NCI-H82 treated with DMSO at 0.1 percent for 48 hours (cell line): Measurements from ENCODE around the gene NCAPD2.
A peak's percentile ranks its signal among the peaks of the same experiment; 100 is the strongest.

Experiments used
- DNase-seq: peaks from one replicate; lab custom pipeline; 2025; ENCODE audit not compliant: unreplicated experiment; lab: John Stamatoyannopoulos, UW

Gene NCAPD2

GRCh38 chr12:6532051-6532926 is 38.4 kb downstream of the NCAPD2 start:
- DNase-seq: peak; percentile 14

- peak; percentile 40 for DNase-seq
Measured at GRCh38 chr12:6532927-6533652, 39.2 kb downstream of the NCAPD2 start.

GRCh38 chr12:6533653-6533922 is 39.7 kb downstream of the NCAPD2 start:
- no peak for DNase-seq

- DNase-seq: peak; percentile 92
Measured at GRCh38 chr12:6533923-6534694, 40.2 kb downstream of the NCAPD2 start, which contains the start of gene GAPDH. Gene GAPDH, plus strand, starts transcription at chr12:6534517. Its CDS starts 316 bp downstream, at chr12:6534833.

- no peak for DNase-seq
Measured at GRCh38 chr12:6534695-6534944, 40.7 kb downstream of the NCAPD2 start.

GRCh38 chr12:6534945-6535696 is 41.2 kb downstream of the NCAPD2 start:
- DNase-seq: peak; percentile 21

- no peak for DNase-seq
Measured at GRCh38 chr12:6535697-6535946, 41.7 kb downstream of the NCAPD2 start.

GRCh38 chr12:6535960-6536847 is 42.3 kb downstream of the NCAPD2 start:
- no peak for DNase-seq

- DNase-seq: no peak
Measured at GRCh38 chr12:6536894-6537579, 43.1 kb downstream of the NCAPD2 start.

- DNase-seq: peak; percentile 23
Measured at GRCh38 chr12:6537580-6538419, 43.9 kb downstream of the NCAPD2 start.

GRCh38 chr12:6538420-6539313 is 44.8 kb downstream of the NCAPD2 start:
- no peak for DNase-seq

- no peak for DNase-seq
Measured at GRCh38 chr12:6539314-6539682, 45.4 kb downstream of the NCAPD2 start.

- no peak for DNase-seq
Measured at GRCh38 chr12:6539707-6540134, 45.8 kb downstream of the NCAPD2 start.

GRCh38 chr12:6540181-6540877 is 46.4 kb downstream of the NCAPD2 start:
- peak; percentile 65 for DNase-seq

GRCh38 chr12:6541371-6542165 is 47.7 kb downstream of the NCAPD2 start:
- DNase-seq: no peak

GRCh38 chr12:6542209-6543009 is 48.5 kb downstream of the NCAPD2 start:
- DNase-seq: no peak
